M059J (cell line): Measurements from ENCODE around the gene TGM1. TPM values are rescaled to one million over a fixed set of nuclear protein-coding genes. Genes with fewer than 3 reads are reported as not detected.
"Not testable (repeated sequence)": the region's sequence is repeated elsewhere in the genome, so short reads cannot be mapped to it uniquely, and the experiment has no call there.

ENCODE experiments used
- DNase-seq: peaks from one replicate; pipeline ENCODE4 v3.0.0-alpha.2; 2012; ENCODE audit warnings: low read depth
- total RNA-seq: library from RNA; depleted of rRNA; stranded (reverse); fragments of >200 nt; shearing (Covaris generic); gene quantifications from 2 replicates; pipeline ENCODE4 v1.2.3, GENCODE V29; 2014

The TGM1 gene
- total RNA-seq, 1 experiment from 2014 or later = 0.12 TPM

- DNase-seq = no peak
Measured at GRCh38 chr14:24254630-24255392, 8.2 kb downstream of the TGM1 start.

- no peak for DNase-seq
Measured at GRCh38 chr14:24253936-24254335, 9.0 kb downstream of the TGM1 start.

- no peak for DNase-seq
Measured at GRCh38 chr14:24252289-24253124, 10.5 kb downstream of the TGM1 start.

DNA sequence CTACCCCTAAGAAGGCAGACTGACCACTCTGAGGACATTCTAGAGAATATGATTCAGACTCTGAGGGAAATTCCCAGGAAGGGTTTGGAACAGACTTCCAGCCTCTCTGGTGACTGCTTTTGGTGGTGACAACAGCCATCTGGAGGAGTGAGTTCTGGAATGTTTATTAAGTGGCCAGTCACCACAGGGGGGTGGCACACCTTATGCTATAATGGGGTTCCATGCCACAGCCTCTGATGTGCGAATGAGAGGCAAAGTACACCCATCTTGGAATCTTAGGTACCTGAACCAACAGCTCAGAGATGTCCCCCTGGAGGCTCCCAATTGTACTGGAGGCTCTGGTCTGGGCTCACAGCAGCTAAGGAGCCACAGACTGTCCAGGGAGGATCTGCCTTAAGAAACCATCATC is 11.1 kb downstream of the TGM1 start:
- peak; percentile 65 for DNase-seq

GRCh38 chr14:24250354-24250753 is 12.6 kb downstream of the TGM1 start:
- DNase-seq = no peak

DNA sequence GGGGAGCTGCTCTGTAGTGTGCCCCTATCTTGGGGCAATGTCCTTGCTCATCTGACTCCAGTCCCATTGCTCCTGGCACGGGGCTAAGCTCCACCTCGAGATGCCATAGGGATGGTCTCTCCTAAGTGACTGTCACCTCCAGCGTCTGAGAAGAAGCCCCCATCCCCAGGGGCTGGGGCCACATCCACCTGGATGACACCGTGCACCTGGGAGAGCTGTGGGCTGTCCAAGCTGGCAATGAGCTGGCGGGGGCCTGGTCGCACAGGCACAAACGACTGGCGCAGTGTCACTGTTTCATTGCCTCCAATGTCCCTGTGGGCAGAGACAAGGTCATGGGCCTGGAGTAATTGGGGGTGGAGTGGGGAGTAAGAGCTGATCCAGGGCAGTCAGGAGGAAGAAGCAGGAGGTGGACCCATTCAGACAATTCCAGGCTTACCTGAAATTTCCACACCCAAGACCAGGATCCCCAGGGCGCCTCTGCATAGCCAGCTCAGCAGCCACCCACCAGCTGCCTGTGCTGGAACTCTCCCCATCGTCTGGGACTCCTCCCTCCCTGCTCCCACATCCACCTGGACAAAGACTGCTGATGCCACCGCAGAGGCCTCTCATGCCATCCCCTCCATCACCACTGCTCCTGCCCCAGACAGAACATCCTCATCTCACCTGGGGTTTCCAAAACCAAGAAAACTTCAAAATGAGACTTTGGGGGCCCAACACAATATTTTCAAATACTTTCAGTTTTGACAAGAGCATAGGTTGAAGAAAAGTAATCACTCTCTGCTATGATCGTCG is 13.6 kb downstream of the TGM1 start:
- DNase-seq = no peak

DNA sequence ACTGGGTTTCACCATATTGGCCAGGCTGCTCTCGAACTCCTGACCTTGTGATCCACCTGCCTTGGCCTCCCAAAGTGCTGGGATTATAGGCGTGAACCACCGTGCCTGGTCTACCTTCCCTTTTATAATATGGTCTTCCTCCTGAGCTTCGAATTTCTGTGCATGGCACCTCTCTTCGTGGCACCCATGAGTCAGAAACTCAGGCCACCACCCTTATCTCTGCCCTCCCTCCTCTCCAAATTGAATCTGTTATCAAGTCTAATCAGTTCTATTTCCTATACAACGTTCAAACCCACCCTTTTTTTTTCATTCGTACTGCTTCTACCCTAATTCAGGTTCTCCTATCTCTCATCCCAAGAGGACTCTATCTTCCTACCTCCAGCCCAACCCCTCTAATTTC is 15.6 kb downstream of the TGM1 start:
- no peak for DNase-seq

- peak; percentile 53 for DNase-seq
Measured at GRCh38 chr14:24246765-24247212, 16.2 kb downstream of the TGM1 start.

GRCh38 chr14:24245350-24245749 is 17.6 kb downstream of the TGM1 start:
- not testable (repeated sequence) for DNase-seq

- DNase-seq = peak; percentile 34
Measured at GRCh38 chr14:24243336-24243836, 19.6 kb downstream of the TGM1 start.

DNA sequence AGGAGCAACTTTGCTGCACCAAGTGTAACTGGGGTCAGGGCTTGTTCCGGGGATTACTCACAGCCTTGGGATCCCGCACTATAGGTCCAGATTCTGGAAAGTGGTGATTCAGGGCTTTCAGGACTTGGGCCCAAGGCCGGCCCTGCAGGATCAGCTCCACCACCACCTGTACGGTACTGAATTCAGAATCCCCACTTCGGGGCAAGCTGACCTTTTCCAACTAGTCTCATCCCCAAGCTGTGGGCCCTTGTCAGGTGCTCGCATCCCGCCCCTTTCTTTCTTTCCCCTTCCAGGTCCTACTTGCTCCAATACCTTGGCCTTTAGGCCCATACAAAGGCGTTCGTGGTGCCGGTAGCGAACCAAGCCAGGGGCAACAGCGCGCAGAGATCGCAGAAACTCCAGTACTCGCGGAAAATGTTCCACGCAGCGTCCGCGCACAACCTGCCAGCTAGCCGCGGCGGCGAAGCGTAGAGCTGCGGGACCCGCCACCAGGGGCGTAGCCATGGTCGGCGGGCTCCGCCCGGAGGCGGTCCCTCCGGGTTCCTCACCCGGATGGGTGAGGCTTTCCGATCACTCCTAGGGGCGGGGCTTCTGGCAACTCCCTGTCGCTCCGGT is 21.0 kb downstream of the TGM1 start:
- peak; percentile 90 for DNase-seq

- no peak for DNase-seq
Measured at GRCh38 chr14:24240110-24240918, 22.7 kb downstream of the TGM1 start.

GRCh38 chr14:24238527-24239037 is 24.4 kb downstream of the TGM1 start:
- DNase-seq = no peak

DNA sequence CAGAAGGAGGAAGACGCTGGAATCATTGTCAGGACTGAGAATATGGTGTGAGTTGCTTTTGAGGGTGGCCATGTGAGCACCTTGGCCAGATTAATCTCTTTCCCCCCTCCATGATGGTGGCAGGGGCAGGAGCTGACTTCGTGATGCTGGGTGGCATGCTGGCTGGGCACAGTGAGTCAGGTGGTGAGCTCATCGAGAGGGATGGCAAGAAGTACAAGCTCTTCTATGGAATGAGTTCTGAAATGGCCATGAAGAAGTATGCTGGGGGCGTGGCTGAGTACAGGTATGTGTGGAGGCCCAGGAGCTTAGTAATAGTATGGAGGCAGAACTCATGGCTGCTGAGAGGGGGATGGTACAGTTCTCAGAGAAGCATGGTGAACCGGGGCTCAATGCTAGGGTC is 24.9 kb downstream of the TGM1 start:
- DNase-seq = peak; percentile 55

GRCh38 chr14:24237463-24237955 is 25.5 kb downstream of the TGM1 start:
- DNase-seq = no peak

DNA sequence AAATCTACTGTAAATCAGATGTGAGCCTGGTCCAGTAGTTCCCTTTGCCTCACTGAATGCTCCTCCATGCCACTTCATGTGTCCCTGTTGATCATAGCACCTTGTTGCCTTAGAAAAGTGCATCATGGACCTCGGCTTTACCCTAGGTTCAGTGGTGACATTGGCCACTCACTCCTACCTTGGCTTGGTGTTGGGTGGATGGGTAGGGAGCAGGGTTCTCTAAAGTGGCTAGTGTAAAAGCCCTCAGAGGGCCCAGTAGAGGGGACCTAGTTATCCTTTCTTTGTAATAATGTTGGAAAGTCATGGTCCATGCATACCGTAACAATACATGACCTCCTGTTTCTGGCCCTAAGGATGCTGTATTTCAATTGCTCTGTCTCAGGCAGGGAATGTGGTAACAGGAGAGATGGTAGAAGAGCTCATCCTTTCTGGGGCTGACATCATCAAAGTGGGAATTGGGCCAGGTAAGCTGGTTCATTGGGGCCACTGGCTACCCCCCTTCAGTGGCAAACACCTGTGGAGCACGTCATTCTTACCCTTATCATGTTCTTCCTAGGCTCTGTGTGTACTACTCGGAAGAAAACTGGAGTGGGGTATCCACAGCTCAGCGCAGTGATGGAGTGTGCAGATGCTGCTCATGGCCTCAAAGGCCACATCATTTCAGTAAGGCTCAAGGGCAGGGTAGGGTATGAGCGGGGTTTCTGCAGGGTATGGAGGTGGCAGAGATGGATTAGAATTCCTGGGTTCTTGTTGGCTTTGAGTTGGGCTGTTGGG is 26.1 kb downstream of the TGM1 start:
- DNase-seq = no peak

DNA sequence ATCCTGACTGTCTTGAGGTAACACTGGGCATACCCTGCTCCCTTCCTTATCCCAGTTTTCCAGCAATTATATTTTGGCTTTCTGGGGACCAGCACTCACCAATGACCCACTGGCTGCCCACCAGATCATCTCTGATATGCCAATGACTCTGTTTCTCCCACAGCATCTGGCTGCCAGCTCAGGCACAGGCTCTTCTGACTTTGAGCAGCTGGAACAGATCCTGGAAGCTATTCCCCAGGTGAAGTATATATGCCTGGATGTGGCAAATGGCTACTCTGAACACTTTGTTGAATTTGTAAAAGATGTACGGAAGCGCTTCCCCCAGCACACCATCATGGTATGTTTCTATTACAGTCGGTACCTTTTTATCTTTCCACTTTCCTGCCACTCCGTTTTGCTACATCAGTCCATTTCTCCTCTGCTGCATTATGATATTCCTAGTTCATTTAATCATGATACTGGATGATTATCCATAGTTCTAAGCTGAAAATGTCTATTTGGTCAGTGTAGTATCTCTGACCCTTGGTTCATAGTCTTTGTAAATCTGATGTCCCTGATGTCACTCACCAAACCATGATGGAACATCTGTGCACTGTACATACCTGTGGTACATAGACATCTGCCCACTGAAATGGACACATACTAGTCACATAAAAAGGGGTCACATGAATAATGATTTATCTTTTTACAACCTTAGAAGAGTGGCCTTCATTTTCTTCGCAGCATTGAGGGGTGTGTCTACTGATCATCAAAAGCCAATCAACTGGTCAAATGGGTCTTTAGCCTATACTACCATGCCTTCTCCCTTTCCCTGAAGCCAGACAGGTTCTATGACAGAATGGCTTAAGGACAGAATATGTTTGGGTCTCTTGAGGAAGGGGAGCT is 26.9 kb downstream of the TGM1 start:
- DNase-seq = no peak
